Measurements from ENCODE around the gene DISP1.

DISP1 gene

DNA sequence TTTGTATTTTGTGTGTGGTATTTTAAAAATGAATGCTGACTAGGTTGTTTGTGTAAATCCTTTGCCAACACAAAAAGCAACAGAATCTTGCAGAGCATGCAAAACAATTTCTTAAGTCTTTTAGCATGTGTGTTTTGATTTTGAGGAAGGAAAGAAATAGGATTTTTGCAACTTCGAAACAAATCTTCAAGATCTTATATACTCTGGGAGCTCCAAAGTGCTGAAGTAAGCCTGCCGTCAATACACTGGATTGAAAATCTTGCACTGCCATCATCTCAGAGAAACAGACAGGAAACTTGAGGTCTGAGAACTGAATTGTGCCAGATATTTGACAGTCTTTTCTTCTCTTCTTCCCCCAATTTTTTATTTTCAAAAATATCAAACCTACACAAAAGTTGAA lies 29.3 kb upstream of the DISP1 start:
- H3K27ac ChIP-seq (ENCODE audit: low read length) = no peak overlapping the region
- no peaks in the 10 kb centered on the region for H3K4me1 ChIP-seq (ENCODE audit: insufficient read depth, low read length)
- H3K9me3 ChIP-seq (ENCODE audit: insufficient read depth, low read depth, low read length) = no peaks in the 10 kb centered on the region
- no peak overlapping the region for H3K4me3 ChIP-seq (ENCODE audit: low read length)
- H3K9ac ChIP-seq (ENCODE audit: low read depth, low read length) = no peak overlapping the region
- H3K27me3 ChIP-seq (ENCODE audit: insufficient read depth, low read length) = no peaks in the 10 kb centered on the region
- no peaks in the 10 kb centered on the region for H3K36me3 ChIP-seq (ENCODE audit: insufficient read depth, low read depth, low read length)

DNA sequence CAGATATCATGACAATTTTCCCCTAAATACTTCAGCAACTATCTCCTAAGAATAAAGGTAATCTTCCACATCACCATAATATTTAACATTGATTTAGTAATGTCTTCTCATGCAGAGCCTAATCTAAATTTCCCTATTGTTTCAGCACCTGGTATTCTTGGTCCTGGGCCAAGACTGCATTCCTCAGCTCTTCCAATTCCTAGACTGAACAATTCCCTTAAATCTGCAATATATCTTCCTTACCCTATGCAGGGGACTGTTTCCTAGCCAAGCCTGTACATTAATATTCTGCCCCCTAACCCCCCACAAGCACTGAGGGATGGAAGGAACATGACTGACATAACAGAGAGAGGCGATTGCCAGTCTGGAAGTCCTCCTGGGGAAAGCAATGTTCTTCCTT lies 28.7 kb upstream of the DISP1 start:
- no peaks in the 10 kb centered on the region for H3K4me1 ChIP-seq (ENCODE audit: insufficient read depth, low read length)
- H3K36me3 ChIP-seq (ENCODE audit: insufficient read depth, low read depth, low read length) = no peaks in the 10 kb centered on the region
- H3K4me3 ChIP-seq (ENCODE audit: low read length) = no peak overlapping the region
- no peaks in the 10 kb centered on the region for H3K9me3 ChIP-seq (ENCODE audit: insufficient read depth, low read depth, low read length)
- 0 out of 2 replicates have a peak, but pooled peaks cover 5% of the 10 kb centered on the region for H3K27me3 ChIP-seq (ENCODE audit: insufficient read depth, low read length)
- H3K9ac ChIP-seq (ENCODE audit: low read depth, low read length) = no peak overlapping the region
- H3K27ac ChIP-seq (ENCODE audit: low read length) = no peak overlapping the region

GRCh38 chr1:222787729-222788128 lies 27.1 kb upstream of the DISP1 start:
- Histone ChIP-seq H3K27me3 (ENCODE audit: insufficient read depth, low read length) (0 out of 2 replicates have a peak, but pooled peaks cover 7% of the 10 kb centered on the region), H3K9me3 (ENCODE audit: insufficient read depth, low read depth, low read length) (no peaks in the 10 kb centered on the region), H3K4me1 (ENCODE audit: insufficient read depth, low read length) (no peaks in the 10 kb centered on the region), H3K9ac (ENCODE audit: low read depth, low read length) (no peak overlapping the region), H3K27ac (ENCODE audit: low read length) (no peak overlapping the region), H3K36me3 (ENCODE audit: insufficient read depth, low read depth, low read length) (no peaks in the 10 kb centered on the region), H3K4me3 (ENCODE audit: low read length) (no peak overlapping the region)

DNA sequence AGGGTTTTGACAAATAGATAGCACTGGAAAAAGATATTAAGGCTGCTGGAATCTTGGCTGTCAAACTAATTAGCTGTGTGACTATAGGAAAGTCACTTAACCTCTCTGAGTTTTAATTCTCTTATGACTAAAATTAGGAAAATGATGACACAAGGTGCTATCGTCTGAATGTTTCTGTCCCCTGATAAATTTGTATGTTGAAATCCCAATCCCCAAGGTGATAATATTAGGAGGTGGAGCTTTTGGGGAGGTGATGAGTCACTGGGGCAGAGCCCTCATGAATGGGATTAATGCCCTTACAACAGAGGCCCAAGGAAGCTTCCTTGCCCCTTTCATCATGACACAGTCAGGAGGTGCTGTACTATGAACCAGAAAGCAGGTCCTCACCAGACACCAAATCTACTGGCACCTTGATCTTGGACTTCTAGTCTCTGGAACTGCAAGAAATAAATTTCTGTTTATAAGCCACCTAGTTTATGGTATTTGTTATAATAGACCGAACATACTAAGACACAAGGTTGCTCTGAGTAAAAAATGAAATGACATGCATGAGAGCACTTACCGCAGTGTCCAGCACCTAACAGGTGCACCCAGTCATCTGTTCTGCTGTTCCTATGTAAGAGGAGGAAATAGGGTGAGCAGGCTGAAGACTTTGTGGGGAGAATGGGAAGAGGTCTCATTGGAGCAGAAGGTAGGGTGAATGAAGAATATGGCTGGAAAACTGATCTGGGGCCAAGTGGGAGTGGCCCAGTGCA lies 26.3 kb upstream of the DISP1 start:
- no peaks in the 10 kb centered on the region for H3K9me3 ChIP-seq (ENCODE audit: insufficient read depth, low read depth, low read length)
- H3K9ac ChIP-seq (ENCODE audit: low read depth, low read length) = no peak overlapping the region
- no peak overlapping the region for H3K4me3 ChIP-seq (ENCODE audit: low read length)
- no peaks in the 10 kb centered on the region for H3K4me1 ChIP-seq (ENCODE audit: insufficient read depth, low read length)
- no peaks in the 10 kb centered on the region for H3K36me3 ChIP-seq (ENCODE audit: insufficient read depth, low read depth, low read length)
- no peak overlapping the region for H3K27ac ChIP-seq (ENCODE audit: low read length)
- H3K27me3 ChIP-seq (ENCODE audit: insufficient read depth, low read length) = 0 out of 2 replicates have a peak, but pooled peaks cover 7% of the 10 kb centered on the region

DNA sequence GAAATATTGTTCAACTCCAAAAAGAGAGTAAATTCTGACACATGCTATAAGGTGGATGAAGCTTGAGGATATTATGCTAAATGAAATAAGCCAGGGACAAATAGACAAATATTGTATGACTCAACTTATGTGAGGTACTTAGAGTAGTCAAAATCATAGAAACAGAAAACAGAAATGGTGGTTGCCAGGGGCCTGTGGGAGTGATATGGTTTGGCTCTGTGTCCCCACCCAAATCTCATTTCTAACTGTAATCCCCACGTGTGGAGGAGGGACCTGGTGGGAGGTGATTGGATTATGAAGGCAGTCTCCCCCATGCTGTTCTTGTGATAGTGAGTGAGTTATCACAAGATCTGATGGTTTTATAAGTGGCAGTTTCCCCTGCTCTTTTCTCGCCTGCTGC lies 24.7 kb upstream of the DISP1 start:
- H3K27me3 ChIP-seq (ENCODE audit: insufficient read depth, low read length) = 0 out of 2 replicates have a peak, but pooled peaks cover 7% of the 10 kb centered on the region
- no peaks in the 10 kb centered on the region for H3K9me3 ChIP-seq (ENCODE audit: insufficient read depth, low read depth, low read length)
- no peaks in the 10 kb centered on the region for H3K4me1 ChIP-seq (ENCODE audit: insufficient read depth, low read length)
- no peak overlapping the region for H3K9ac ChIP-seq (ENCODE audit: low read depth, low read length)
- H3K4me3 ChIP-seq (ENCODE audit: low read length) = no peak overlapping the region
- H3K27ac ChIP-seq (ENCODE audit: low read length) = no peak overlapping the region
- H3K36me3 ChIP-seq (ENCODE audit: insufficient read depth, low read depth, low read length) = no peaks in the 10 kb centered on the region

DNA sequence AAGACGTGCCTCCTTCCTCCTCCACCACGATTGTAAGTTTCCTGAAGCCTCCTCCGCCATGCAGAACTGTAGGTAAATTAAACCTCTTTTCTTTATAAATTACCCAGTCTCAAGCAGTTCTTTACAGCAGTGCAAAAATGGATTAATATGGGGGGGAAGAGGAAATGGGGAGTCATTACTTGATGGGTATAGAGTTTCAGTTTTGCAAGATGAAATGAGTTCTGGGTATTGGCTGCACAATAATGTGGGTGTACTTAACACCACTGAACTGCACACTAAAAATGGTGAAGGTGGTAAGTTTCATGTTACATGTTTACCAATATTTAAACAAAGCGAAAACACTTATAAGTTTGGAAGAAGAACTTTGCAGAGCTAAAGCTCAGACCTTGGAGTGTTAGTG lies 24.3 kb upstream of the DISP1 start:
- H3K27ac ChIP-seq (ENCODE audit: low read length) = no peak overlapping the region
- no peaks in the 10 kb centered on the region for H3K9me3 ChIP-seq (ENCODE audit: insufficient read depth, low read depth, low read length)
- no peaks in the 10 kb centered on the region for H3K4me1 ChIP-seq (ENCODE audit: insufficient read depth, low read length)
- no peaks in the 10 kb centered on the region for H3K36me3 ChIP-seq (ENCODE audit: insufficient read depth, low read depth, low read length)
- H3K27me3 ChIP-seq (ENCODE audit: insufficient read depth, low read length) = 0 out of 2 replicates have a peak, but pooled peaks cover 7% of the 10 kb centered on the region
- no peak overlapping the region for H3K9ac ChIP-seq (ENCODE audit: low read depth, low read length)
- H3K4me3 ChIP-seq (ENCODE audit: low read length) = no peak overlapping the region

- H3K4me3 ChIP-seq (ENCODE audit: low read length) = no peak overlapping the region
- no peaks in the 10 kb centered on the region for H3K4me1 ChIP-seq (ENCODE audit: insufficient read depth, low read length)
- 0 out of 2 replicates have a peak, but pooled peaks cover 7% of the 10 kb centered on the region for H3K27me3 ChIP-seq (ENCODE audit: insufficient read depth, low read length)
- no peaks in the 10 kb centered on the region for H3K36me3 ChIP-seq (ENCODE audit: insufficient read depth, low read depth, low read length)
- no peaks in the 10 kb centered on the region for H3K9me3 ChIP-seq (ENCODE audit: insufficient read depth, low read depth, low read length)
- no peak overlapping the region for H3K9ac ChIP-seq (ENCODE audit: low read depth, low read length)
- no peak overlapping the region for H3K27ac ChIP-seq (ENCODE audit: low read length)
These were observed 23.7 kb upstream of the DISP1 start for GRCh38 chr1:222791006-222791710.

GRCh38 chr1:222792744-222793143 lies 22.1 kb upstream of the DISP1 start:
- H3K4me3 ChIP-seq (ENCODE audit: low read length) = no peak overlapping the region
- no peaks in the 10 kb centered on the region for H3K36me3 ChIP-seq (ENCODE audit: insufficient read depth, low read depth, low read length)
- H3K4me1 ChIP-seq (ENCODE audit: insufficient read depth, low read length) = no peaks in the 10 kb centered on the region
- H3K27ac ChIP-seq (ENCODE audit: low read length) = no peak overlapping the region
- H3K9me3 ChIP-seq (ENCODE audit: insufficient read depth, low read depth, low read length) = no peaks in the 10 kb centered on the region
- H3K27me3 ChIP-seq (ENCODE audit: insufficient read depth, low read length) = 0 out of 2 replicates have a peak, but pooled peaks cover 7% of the 10 kb centered on the region
- no peak overlapping the region for H3K9ac ChIP-seq (ENCODE audit: low read depth, low read length)

- H3K36me3 ChIP-seq (ENCODE audit: insufficient read depth, low read depth, low read length) = no peaks in the 10 kb centered on the region
- H3K27me3 ChIP-seq (ENCODE audit: insufficient read depth, low read length) = 0 out of 2 replicates have a peak, but pooled peaks cover 7% of the 10 kb centered on the region
- H3K27ac ChIP-seq (ENCODE audit: low read length) = no peak overlapping the region
- H3K4me3 ChIP-seq (ENCODE audit: low read length) = no peak overlapping the region
- H3K9me3 ChIP-seq (ENCODE audit: insufficient read depth, low read depth, low read length) = no peaks in the 10 kb centered on the region
- no peak overlapping the region for H3K9ac ChIP-seq (ENCODE audit: low read depth, low read length)
- no peaks in the 10 kb centered on the region for H3K4me1 ChIP-seq (ENCODE audit: insufficient read depth, low read length)
These were observed 20.0 kb upstream of the DISP1 start for GRCh38 chr1:222794656-222795474.

DNA sequence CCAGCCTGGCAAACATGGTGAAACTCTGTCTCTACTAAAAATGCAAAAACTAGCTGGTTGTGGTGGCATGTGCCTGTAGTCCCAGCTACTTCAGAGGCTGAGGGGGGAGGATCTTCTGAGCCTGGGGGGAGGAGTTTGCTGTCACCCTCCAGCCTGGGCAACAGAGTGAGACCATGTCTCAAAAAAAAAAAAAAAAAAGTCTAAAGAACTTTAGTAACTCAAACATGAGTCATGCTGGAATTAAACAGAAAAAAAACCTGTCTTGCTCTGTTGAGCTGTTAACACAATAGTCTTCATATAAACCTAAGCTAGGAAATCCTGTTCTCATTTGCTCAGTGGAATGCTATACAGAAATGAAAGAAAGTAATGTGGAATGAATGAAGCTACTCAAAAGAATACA lies 16.7 kb upstream of the DISP1 start:
- no peaks in the 10 kb centered on the region for H3K36me3 ChIP-seq (ENCODE audit: insufficient read depth, low read depth, low read length)
- no peaks in the 10 kb centered on the region for H3K9me3 ChIP-seq (ENCODE audit: insufficient read depth, low read depth, low read length)
- H3K4me1 ChIP-seq (ENCODE audit: insufficient read depth, low read length) = no peaks in the 10 kb centered on the region
- no peaks in the 10 kb centered on the region for H3K27me3 ChIP-seq (ENCODE audit: insufficient read depth, low read length)
- H3K4me3 ChIP-seq (ENCODE audit: low read length) = no peak overlapping the region
- no peak overlapping the region for H3K27ac ChIP-seq (ENCODE audit: low read length)
- H3K9ac ChIP-seq (ENCODE audit: low read depth, low read length) = no peak overlapping the region

- Histone ChIP-seq H3K4me3 (ENCODE audit: low read length) (no peak overlapping the region), H3K9ac (ENCODE audit: low read depth, low read length) (no peak overlapping the region), H3K9me3 (ENCODE audit: insufficient read depth, low read depth, low read length) (no peaks in the 10 kb centered on the region), H3K36me3 (ENCODE audit: insufficient read depth, low read depth, low read length) (no peaks in the 10 kb centered on the region), H3K27ac (ENCODE audit: low read length) (no peak overlapping the region), H3K27me3 (ENCODE audit: insufficient read depth, low read length) (no peaks in the 10 kb centered on the region), H3K4me1 (ENCODE audit: insufficient read depth, low read length) (no peaks in the 10 kb centered on the region)
These were observed 15.9 kb upstream of the DISP1 start for GRCh38 chr1:222798975-222799374.
